Gastrocnemius medialis (tissue), 4 donors: ENCODE results near the gene TUT4. TPM values are rescaled to one million over a fixed set of nuclear protein-coding genes. Genes with fewer than 3 reads are reported as not detected.

Experiments
- ATAC-seq, 2 donors: fragments of 150-250 bp; one replicate each; pipeline ENCODE4 v1.9.1; 2016
- DNase-seq, 2 donors: peaks; one replicate each; pipeline ENCODE4 v3.0.0-alpha.2; 2019
- H3K27ac ChIP-seq, 4 donors: fragments of 200-600 bp; sonication (generic); 1 replicate in 1 of 4; 2 replicates in 3 of 4; pipeline ENCODE4 v1.5.1; 2016 to 2018; ENCODE audit warnings: mild to moderate bottlenecking in 2 of 4, moderate library complexity in 1 of 4
- H3K27me3 ChIP-seq, 3 donors: fragments of 200-600 bp; sonication (generic) in 2 of 3; 1 replicate in 1 of 3; 2 replicates in 2 of 3; pipeline versions ENCODE4 v1.5.1 to v1.6.0; 2016 to 2019; ENCODE audit warnings: mild to moderate bottlenecking in 1 of 3, moderate library complexity in 1 of 3
- H3K36me3 ChIP-seq, 2 donors: fragments of 200-600 bp; sonication (generic) in 1 of 2; one replicate each; pipeline ENCODE4 v1.5.1; 2017 to 2018
- H3K4me1 ChIP-seq, 2 donors: fragments of 200-600 bp; sonication (generic) in 1 of 2; one replicate each; pipeline ENCODE4 v1.5.1; 2016 to 2017; ENCODE audit warnings: mild to moderate bottlenecking in 2 of 2
- H3K4me3 ChIP-seq, 4 donors: fragments of 200-600 bp; sonication (generic) in 3 of 4; 1 replicate in 1 of 4; 2 replicates in 3 of 4; pipeline ENCODE4 v1.5.1; 2016 to 2019; ENCODE audit warnings: mild to moderate bottlenecking in 2 of 4
- H3K9me3 ChIP-seq, 3 donors: fragments of 200-600 bp; sonication (generic) in 2 of 3; 1 replicate in 1 of 3; 2 replicates in 2 of 3; pipeline ENCODE4 v1.5.1; 2016 to 2019
- CTCF ChIP-seq, 5 experiments: fragments of 450-650 bp in 3 of 5; fragments of 200-600 bp in 2 of 5; sonication (generic) in 2 of 5; IDR thresholded peaks in 4 of 5; conservative IDR thresholded peaks in 1 of 5; 1 replicate in 4 of 5; 2 replicates in 1 of 5; pipeline ENCODE4 v1.5.1; 2016 to 2019; ENCODE audit warnings: antibody characterized with exemption in 5 of 5, mild to moderate bottlenecking in 3 of 5, moderate library complexity in 3 of 5
- POLR2A ChIP-seq, 2 donors: fragments of 450-650 bp; IDR thresholded peaks; one replicate each; pipeline ENCODE4 v1.6.1; 2017; ENCODE audit warnings: antibody characterized with exemption in 2 of 2, mild to moderate bottlenecking in 2 of 2, moderate library complexity in 2 of 2
- in situ Hi-C, 4 donors: fragments of 200-750 bp; cut with MboI; loops; one replicate each; pipeline versions ENCODE4 v1.15.0 to v1.8.0; 2017; ENCODE audit warnings: low sequenced_read_pairs in 4 of 4
- intact Hi-C: fragments of 100-400 bp; cut with DNase I; formaldehyde crosslinking; loops from one replicate; pipeline ENCODE4 v1.15.1; 2023; ENCODE audit warnings: low total_unique reads
- total RNA-seq, 4 donors: library from RNA; depleted of rRNA; stranded (reverse); fragments of >200 nt; gene quantifications; one replicate each; pipeline versions ENCODE4 v1.1.0 to v1.2.3, GENCODE V29; 2016

TUT4 gene
- total RNA-seq, 4 donors from 2014 or later = 51.7 to 152 (median 67.5) TPM

GRCh38 chr1:52393174-52393573 lies 159.7 kb downstream of the TUT4 start:
- H3K4me3 ChIP-seq = no peak overlapping the region
- DNase-seq = no peak
- no peak for TF ChIP-seq CTCF (IDR thresholded peaks at IDR 0.05 in 4 of 5, conservative IDR thresholded peaks at IDR 0.05 in 1 of 5)
- TF ChIP-seq POLR2A (IDR thresholded peaks at IDR 0.05) = no peak
- in situ Hi-C loops (no loop called here), intact Hi-C loops (no loop called here)
- H3K27me3 ChIP-seq = no peaks in the 10 kb centered on the region
- no peak overlapping the region for H3K27ac ChIP-seq
- ATAC-seq = no peak
- no peaks in the 10 kb centered on the region for H3K36me3 ChIP-seq
- H3K4me1 ChIP-seq = no peaks in the 10 kb centered on the region
- H3K9me3 ChIP-seq = no peaks in the 10 kb centered on the region

GRCh38 chr1:52386458-52386857 lies 166.4 kb downstream of the TUT4 start:
- TF ChIP-seq CTCF (IDR thresholded peaks at IDR 0.05 in 4 of 5, conservative IDR thresholded peaks at IDR 0.05 in 1 of 5) = no peak
- TF ChIP-seq POLR2A (IDR thresholded peaks at IDR 0.05) = no peak
- Histone ChIP-seq H3K27me3 (no peaks in the 10 kb centered on the region), H3K27ac (no peak overlapping the region), H3K4me3 (no peak overlapping the region), H3K9me3 (no peaks in the 10 kb centered on the region), H3K4me1 (no peaks in the 10 kb centered on the region), H3K36me3 (no peaks in the 10 kb centered on the region)
- intact Hi-C loops (no loop called here), in situ Hi-C loops (no loop called here)
- no peak for ATAC-seq
- DNase-seq = no peak

- no peak overlapping the region for H3K27ac ChIP-seq
- intact Hi-C loops = no loop called here
- in situ Hi-C loops = no loop called here
- DNase-seq = no peak
- ATAC-seq = no peak
- H3K9me3 ChIP-seq = no peaks in the 10 kb centered on the region
- H3K27me3 ChIP-seq = no peaks in the 10 kb centered on the region
- no peak for TF ChIP-seq CTCF (IDR thresholded peaks at IDR 0.05 in 4 of 5, conservative IDR thresholded peaks at IDR 0.05 in 1 of 5)
- TF ChIP-seq POLR2A (IDR thresholded peaks at IDR 0.05) = no peak
- no peaks in the 10 kb centered on the region for H3K4me1 ChIP-seq
- H3K4me3 ChIP-seq = no peak overlapping the region
- no peaks in the 10 kb centered on the region for H3K36me3 ChIP-seq
Observed at GRCh38 chr1:52385376-52385775, 167.5 kb downstream of the TUT4 start.

Other genes starting within 250 kb of the TUT4 start
- 10 to 100 TPM; 34.1 to 62.7 (median 52.2) TPM for gene CC2D1B, start 186.9 kb downstream of the TUT4 start, total RNA-seq
- gene ORC1, start 148.7 kb downstream of the TUT4 start, total RNA-seq = 1 to 10 TPM in 1 of 4 donors, under 1 TPM in 3; 0.29 to 2.6 (median 0.50) TPM
- gene PRPF38A, start 148.5 kb downstream of the TUT4 start, total RNA-seq = 1 to 10 TPM; 3.0 to 8.2 (median 5.3) TPM
- gene GPX7, start 49.3 kb upstream of the TUT4 start, total RNA-seq = 10 to 100 TPM in 1 of 4 donors, 1 to 10 TPM in 3; 1.7 to 13.0 (median 6.6) TPM
- gene SHISAL2A, start 80.1 kb upstream of the TUT4 start, total RNA-seq = under 1 TPM in 2 of 4 donors, not detected in 2; 0.33 to 0.41 TPM
- 10 to 100 TPM; 18.7 to 22.3 (median 20.1) TPM for gene COA7, start 145.3 kb upstream of the TUT4 start, total RNA-seq
- 100 to 1,000 TPM; 136 to 248 (median 194) TPM for gene ZYG11B, start 173.4 kb upstream of the TUT4 start, total RNA-seq